T follicular helper cell (primary cell): ENCODE measurements around the gene NEGR1.
"Not testable (repeated sequence)": the region's sequence is repeated elsewhere in the genome, so short reads cannot be mapped to it uniquely, and the experiment has no call there.

Experiments used
- DNase-seq: peaks from one replicate; pipeline ENCODE4 v3.0.0-alpha.2; 2020; ENCODE audit warnings: low read depth

The NEGR1 gene

GRCh38 chr1:71940261-71940660, 342.1 kb downstream of the NEGR1 start:
- no peak for DNase-seq

GRCh38 chr1:71930511-71930910, 351.8 kb downstream of the NEGR1 start:
- DNase-seq, result no peak

DNA sequence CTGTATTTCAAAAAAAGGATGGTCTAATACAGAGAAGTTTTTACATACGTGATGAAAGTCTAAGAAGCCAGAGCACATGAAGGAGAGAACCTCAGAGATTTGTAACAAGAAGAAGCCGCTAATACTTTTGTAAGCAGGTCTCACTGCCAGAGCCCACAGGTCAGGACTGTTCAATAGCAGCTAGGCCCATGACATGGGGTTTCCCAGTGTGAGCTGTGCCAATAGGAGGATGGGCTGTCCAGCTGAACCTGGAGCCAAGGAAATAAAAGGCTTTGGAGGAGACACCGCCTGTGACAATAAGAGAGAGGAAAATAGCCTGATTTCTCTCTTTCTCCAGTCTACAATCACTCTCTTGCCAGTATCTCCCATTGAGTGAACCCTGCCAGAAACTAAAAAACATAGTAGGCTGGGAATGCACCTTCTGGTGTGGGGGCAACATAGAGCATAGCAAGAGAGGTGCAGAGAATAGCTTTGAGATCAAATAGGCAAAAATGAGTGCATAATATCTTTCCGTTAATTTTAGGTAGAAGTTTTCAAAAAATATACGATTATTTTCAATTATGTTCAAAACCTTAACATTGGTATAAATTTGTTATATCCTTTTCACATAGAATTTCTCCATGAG, 360.3 kb downstream of the NEGR1 start:
- no peak for DNase-seq

DNA sequence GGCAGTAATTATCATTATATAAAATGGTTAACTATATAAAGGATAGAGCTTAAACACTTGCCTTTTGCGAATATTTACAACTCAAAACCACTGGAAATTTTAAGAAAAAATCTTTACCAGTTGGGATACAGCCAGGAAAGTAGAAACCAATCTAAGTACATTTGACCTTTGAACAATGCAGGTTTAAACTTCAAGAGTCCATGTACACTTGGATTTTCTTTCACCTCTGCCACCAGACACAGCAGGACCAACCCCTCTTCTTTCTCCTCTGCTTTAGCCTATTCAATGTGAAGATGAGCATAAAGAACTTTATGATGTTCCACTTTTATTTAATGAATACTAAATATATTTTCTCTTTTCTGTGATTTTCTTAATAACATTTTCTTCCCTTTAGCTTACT, 361.1 kb downstream of the NEGR1 start:
- DNase-seq, result no peak

DNA sequence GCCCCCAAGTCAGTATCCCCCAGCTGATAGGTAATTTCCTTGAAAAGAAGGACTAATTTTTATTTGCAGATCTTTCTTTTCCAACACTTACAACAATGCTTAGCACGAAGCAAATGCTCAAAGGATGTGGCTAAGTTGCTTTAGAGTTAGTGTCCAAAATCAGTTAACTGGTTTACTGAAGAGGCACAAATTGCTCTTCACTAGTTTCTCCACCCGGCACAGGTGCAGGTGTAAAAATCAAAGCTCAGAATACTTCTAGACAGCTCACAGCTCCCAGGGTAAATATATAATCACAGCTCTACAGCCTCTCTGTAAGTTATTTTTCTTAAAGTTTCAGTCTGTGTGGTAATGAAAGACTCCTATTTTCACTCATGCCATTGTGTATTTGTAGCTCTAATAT, 361.8 kb downstream of the NEGR1 start:
- no peak for DNase-seq

DNA sequence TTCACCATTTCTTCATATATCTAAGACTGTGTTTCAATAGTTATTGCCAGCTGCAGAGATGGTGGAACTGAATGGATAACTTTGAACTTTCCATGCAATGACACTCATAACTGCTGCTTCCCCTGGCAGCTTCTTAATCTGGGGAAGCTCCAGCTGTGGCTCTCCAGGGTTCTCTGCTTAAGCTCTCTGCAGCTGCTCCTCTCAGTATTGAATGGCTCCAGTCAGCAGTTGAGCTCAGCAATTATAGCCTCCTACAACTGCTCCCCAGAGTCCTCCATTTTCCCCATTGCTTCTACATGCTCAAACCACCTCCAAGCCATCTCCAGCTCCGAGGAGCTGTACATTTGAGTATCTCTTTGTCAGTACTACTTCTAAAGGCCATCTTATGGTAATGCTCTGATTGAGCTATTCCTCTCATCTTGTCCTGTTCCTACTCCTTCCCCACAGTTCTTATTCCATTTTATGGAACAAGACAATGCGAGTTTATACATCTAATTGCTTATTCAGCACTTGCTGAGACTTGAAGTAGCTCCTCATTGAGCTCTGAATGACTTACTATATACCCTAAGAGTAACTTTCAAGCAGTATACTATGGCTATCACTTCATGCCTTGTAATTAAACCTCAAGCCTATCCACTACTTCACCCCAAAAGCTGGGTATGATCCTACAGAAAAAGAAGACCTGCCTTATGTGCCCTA, 362.4 kb downstream of the NEGR1 start:
- no peak for DNase-seq

DNA sequence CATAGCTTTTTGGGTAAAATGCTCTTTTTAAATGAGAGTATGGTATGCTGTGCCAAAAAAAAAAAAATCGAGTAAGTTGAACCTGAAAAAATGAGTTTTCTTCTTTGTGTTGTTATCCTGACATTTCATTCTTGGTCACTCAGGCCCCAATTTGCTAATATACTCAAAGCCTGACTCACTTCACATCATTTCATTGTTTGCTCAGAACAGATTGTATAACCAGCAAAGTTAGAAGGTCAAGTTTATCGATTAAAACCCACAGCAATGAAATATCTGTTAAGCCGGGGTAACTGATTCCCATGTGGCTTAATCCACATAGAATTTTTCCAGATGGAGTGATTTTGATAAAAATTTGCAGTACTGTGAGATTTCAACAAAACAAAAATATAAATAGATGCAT, 363.7 kb downstream of the NEGR1 start:
- DNase-seq, result no peak

- no peak for DNase-seq
Observed at GRCh38 chr1:71916894-71917293, 365.4 kb downstream of the NEGR1 start.

GRCh38 chr1:71914626-71915025, 367.7 kb downstream of the NEGR1 start:
- DNase-seq, result no peak

DNA sequence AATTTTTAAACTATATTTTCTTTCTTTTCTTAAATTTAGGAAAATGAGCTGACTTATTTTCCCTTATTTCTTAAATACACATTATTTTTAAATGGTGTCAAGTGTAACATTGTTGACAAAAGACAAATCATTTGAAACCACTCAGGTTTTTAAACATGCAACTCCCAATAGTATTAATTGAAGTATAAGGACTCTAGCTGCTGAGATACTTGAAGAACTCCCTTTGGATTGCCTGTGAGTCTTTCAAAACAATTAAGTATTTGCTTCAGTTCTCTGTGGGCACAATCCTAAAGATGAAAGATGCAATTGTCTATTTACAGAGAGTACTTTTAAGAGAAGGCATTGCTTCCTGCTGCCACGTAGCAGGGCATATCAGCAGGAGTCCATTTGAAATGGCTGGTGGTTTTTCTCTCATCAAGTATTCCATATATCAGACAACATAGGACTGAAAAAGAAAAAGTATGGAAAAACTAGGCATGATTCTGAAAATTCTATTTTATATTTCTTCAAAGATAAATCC, 373.4 kb downstream of the NEGR1 start:
- no peak for DNase-seq

DNA sequence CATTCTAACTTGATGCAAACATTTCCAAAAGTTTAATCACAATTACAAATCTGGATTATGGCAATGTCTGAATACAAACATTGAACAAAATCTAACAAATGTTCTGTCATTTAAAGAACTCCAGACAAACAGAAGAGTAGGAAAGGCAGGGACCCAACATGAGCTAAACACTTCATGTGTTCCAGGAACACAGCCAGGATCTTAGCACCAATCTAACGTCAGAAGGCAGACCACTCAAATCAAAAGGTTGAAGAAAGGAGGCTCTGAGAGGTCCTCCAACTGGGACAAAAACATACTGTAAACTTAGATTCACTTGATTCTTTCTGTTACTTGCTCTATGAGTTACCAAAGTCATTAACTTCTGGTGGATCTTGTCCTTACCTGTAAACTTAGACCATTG, 374.0 kb downstream of the NEGR1 start:
- no peak for DNase-seq

GRCh38 chr1:71899881-71900280, 382.5 kb downstream of the NEGR1 start:
- DNase-seq, result no peak

DNA sequence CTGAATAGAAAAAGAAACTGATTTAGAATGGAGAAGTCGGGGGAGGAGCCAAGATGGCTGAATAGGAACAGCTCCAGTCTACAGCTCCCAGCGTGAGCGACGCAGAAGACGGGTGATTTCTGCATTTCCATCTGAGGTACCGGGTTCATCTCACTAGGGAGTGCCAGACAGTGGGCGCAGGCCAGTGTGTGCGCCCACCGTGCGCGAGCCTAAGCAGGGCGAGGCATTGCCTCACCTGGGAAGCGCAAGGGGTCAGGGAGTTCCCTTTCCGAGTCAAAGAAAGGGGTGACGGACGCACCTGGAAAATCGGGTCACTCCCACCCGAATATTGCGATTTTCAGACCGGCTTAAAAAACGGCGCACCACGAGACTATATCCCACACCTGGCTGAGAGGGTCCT, 394.2 kb downstream of the NEGR1 start:
- not testable (repeated sequence) for DNase-seq

GRCh38 chr1:71885171-71885570, 397.2 kb downstream of the NEGR1 start:
- no peak for DNase-seq

DNA sequence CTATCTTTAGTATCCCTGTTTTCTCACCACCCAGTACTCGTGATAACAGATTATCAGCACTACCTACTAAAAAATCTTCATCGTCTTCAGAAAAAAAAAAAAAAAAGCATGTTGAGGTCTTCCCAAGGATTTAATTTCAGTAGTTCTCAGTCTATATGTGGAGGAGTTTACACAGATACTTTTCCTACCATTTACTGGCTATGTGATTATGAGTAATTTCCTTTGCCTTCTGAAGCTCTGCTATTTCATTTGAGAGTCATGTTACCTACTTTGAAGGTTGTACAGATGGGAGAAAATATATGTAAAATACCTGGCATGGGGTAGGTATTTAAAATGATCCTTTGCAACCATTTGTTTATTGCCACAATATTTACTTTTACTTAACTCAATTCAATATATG, 399.7 kb downstream of the NEGR1 start:
- no peak for DNase-seq

GRCh38 chr1:71882226-71882625, 400.1 kb downstream of the NEGR1 start:
- DNase-seq, result no peak

GRCh38 chr1:71881611-71882010, 400.7 kb downstream of the NEGR1 start:
- no peak for DNase-seq

GRCh38 chr1:71869326-71869725, 413.0 kb downstream of the NEGR1 start:
- no peak for DNase-seq

GRCh38 chr1:71862756-71863155, 419.6 kb downstream of the NEGR1 start:
- DNase-seq, result no peak

GRCh38 chr1:71861022-71861421, 421.3 kb downstream of the NEGR1 start:
- DNase-seq, result no peak

GRCh38 chr1:71859806-71860205, 422.5 kb downstream of the NEGR1 start:
- no peak for DNase-seq

- DNase-seq, result no peak
Observed at GRCh38 chr1:71857862-71858261, 424.5 kb downstream of the NEGR1 start.

GRCh38 chr1:71853360-71853759, 429.0 kb downstream of the NEGR1 start:
- DNase-seq, result no peak

GRCh38 chr1:71850936-71851335, 431.4 kb downstream of the NEGR1 start:
- DNase-seq, result no peak
